ENCODE measurements around the gene USP16.
"Not testable (repeated sequence)": the region's sequence is repeated elsewhere in the genome, so short reads cannot be mapped to it uniquely, and the experiment has no call there.

The USP16 gene

GRCh38 chr21:29008367-29008766 is 16.1 kb upstream of the USP16 start:
- H3K27ac ChIP-seq = no peak overlapping the region
- no peak for DNase-seq (ENCODE audit: low spot score)
- POLR2A ChIA-PET (ENCODE audit: low non-redundant PET) = no interaction called here
- CTCF ChIA-PET = no interaction called here
- TF ChIP-seq CTCF (conservative IDR thresholded peaks at IDR 0.05; ENCODE audit: low read depth) = no peak

GRCh38 chr21:29011236-29011635 is 13.2 kb upstream of the USP16 start:
- CTCF ChIA-PET; H3K27ac ChIP-seq; DNase-seq (ENCODE audit: low spot score); POLR2A ChIA-PET (ENCODE audit: low non-redundant PET): not testable (repeated sequence)

- DNase-seq (ENCODE audit: low spot score) = no peak
- no peak overlapping the region for H3K27ac ChIP-seq
- ChIA-PET POLR2A (ENCODE audit: low non-redundant PET) (interaction anchor here (1.5 kb wide), 1 partner anchor 15 kb away, joined by 8 read pairs; no protein-coding TSS in a partner anchor), CTCF (interaction anchor here (0.6 to 0.9 kb wide), 3 partner anchors 12 to 1027 kb away, joined by 4 to 5 read pairs (median 4); partner anchors contain the start of gene CCT8)
- no peak for TF ChIP-seq CTCF (conservative IDR thresholded peaks at IDR 0.05; ENCODE audit: low read depth)
Measured at GRCh38 chr21:29017639-29018237, 6.7 kb upstream of the USP16 start.

GRCh38 chr21:29018540-29018939 is 5.9 kb upstream of the USP16 start:
- H3K27ac ChIP-seq = peak overlapping the region; percentile 79
- TF ChIP-seq CTCF (conservative IDR thresholded peaks at IDR 0.05; ENCODE audit: low read depth) = no peak
- DNase-seq (ENCODE audit: low spot score) = no peak
- POLR2A ChIA-PET (ENCODE audit: low non-redundant PET) = interaction anchor here (1.3 to 1.5 kb wide), 2 partner anchors 13 to 16 kb away, joined by 3 to 8 read pairs; no protein-coding TSS in a partner anchor
- CTCF ChIA-PET = interaction anchor here (0.6 kb wide), 2 partner anchors 13 to 340 kb away, joined by 3 to 6 read pairs; no protein-coding TSS in a partner anchor

GRCh38 chr21:29022166-29022565 is 2.3 kb upstream of the USP16 start:
- CTCF ChIA-PET = no interaction called here
- peak overlapping the region; percentile 16; the same call in 1 of the 2 replicates for H3K27ac ChIP-seq
- no peak for DNase-seq (ENCODE audit: low spot score)
- no peak for TF ChIP-seq CTCF (conservative IDR thresholded peaks at IDR 0.05; ENCODE audit: low read depth)
- POLR2A ChIA-PET (ENCODE audit: low non-redundant PET) = no interaction called here

GRCh38 chr21:29025328-29025713 is 853 bp downstream of the USP16 start:
- POLR2A ChIA-PET (ENCODE audit: low non-redundant PET) = interaction anchor here (2.1 kb wide), 1 partner anchor 23 kb away, joined by 7 read pairs; no protein-coding TSS in a partner anchor
- TF ChIP-seq CTCF (conservative IDR thresholded peaks at IDR 0.05; ENCODE audit: low read depth) = no peak
- CTCF ChIA-PET = no interaction called here
- peak overlapping the region; percentile 91 for H3K27ac ChIP-seq
- peak; percentile 17 for DNase-seq (ENCODE audit: low spot score)

- no peak for TF ChIP-seq CTCF (conservative IDR thresholded peaks at IDR 0.05; ENCODE audit: low read depth)
- no peak for DNase-seq (ENCODE audit: low spot score)
- H3K27ac ChIP-seq = no peak overlapping the region
- ChIA-PET POLR2A (ENCODE audit: low non-redundant PET) (no interaction called here), CTCF (interaction anchor here (0.6 kb wide), 1 partner anchor 90 kb away, joined by 4 read pairs; no protein-coding TSS in a partner anchor)
Measured at GRCh38 chr21:29029524-29029923, 5.1 kb downstream of the USP16 start.

Measured in RWPE1 (cell line).